ENCODE results near the gene GJA5. TPM values are rescaled to one million over a fixed set of nuclear protein-coding genes. Genes with fewer than 3 reads are reported as not detected.
"Not testable (repeated sequence)": the region's sequence is repeated elsewhere in the genome, so short reads cannot be mapped to it uniquely, and the experiment has no call there.

GJA5 gene
- total and polyA plus RNA-seq, 5 donors from 2014 or later = not detected

DNA sequence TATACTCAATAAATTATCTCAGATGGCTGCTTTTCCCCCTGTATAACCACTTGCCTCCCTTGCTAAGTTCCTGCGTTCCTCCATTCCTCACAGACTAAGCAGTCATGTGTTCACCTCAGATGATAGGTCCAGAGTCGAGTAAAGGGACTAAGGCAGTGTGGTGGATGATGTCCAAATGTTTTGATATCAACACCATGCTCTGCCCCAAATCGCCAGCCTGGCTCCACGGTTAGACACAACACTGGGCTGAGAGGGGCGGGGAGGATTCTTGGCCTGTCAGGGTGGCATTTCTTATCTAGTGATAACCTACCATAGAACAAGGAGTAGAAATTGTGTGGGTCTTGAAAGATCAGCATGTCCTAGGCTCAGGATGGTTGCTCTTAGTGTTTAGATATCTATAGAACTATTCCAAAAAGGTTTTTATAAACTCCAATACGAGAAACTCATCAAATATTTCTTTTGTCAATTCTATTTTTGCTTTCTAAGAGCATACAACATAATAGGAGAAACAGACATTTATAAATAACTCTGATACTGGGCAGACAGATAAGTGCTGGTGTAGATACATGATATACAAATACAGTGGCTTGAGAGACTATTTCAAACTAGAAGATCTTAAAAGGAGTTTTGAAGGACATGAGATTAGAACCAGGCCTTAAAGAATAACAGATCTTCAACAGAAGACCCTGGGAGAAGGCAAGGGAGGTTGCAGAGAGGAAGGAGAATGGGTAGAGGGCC, 21.5 kb downstream of the GJA5 start:
- ATAC-seq (ENCODE audit: low read depth in 2 of 2) = no peak
- Histone ChIP-seq H3K27ac (ENCODE audit: insufficient read depth, low read length, poor library complexity, severe bottlenecking) (no peak overlapping the region), H3K27me3 (ENCODE audit: control insufficient read depth, insufficient read depth, low read length) (peaks cover 4% of the 10 kb centered on the region), H3K36me3 (ENCODE audit: control insufficient read depth, insufficient read depth, low read length) (no peaks in the 10 kb centered on the region), H3K4me1 (ENCODE audit: control insufficient read depth, insufficient read depth, low read length, poor library complexity, severe bottlenecking) (no peaks in the 10 kb centered on the region), H3K9me3 (ENCODE audit: control insufficient read depth in 2 of 2, low read length in 2 of 2) (no peaks in the 10 kb centered on the region), H3K4me3 (ENCODE audit: low read depth, low read length) (no peak overlapping the region)
- no peaks in the 10 kb centered on the region for H3K36me3 Mint-ChIP-seq
- H3K9me3 Mint-ChIP-seq = peaks cover 0 to 2% (median 0%) of the 10 kb centered on the region in 7 donors
- no peak overlapping the region for H3K4me3 Mint-ChIP-seq
- H3K4me1 Mint-ChIP-seq = peaks cover 0 to 8% (median 0%) of the 10 kb centered on the region in 4 donors
- peaks cover 11% of the 10 kb centered on the region for H3K27me3 Mint-ChIP-seq
- H3K27ac Mint-ChIP-seq = peak overlapping the region in 2 of 3 donors; percentile 21 to 54
- DNase-seq = no peak

DNA sequence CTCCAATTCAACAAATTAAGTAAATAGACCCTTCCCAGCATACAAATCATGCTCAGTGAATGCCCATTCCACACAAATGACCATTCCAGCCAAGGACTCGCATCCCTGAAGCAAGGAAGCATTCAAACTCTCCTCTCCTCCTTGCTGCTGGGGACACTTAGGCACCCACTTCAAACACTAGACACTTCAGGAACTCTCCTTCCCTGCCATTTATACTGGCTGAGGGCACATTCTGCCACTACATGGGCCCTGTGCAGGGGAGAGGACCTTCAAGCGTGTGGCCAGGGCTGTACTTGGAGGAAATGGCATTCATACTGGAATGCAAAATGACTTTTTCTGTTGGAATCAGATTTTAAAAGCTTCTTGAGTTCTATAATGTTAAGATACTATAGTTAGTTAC, 22.3 kb downstream of the GJA5 start:
- DNase-seq (no peak), ATAC-seq (ENCODE audit: low read depth in 2 of 2) (no peak)
- Histone ChIP-seq H3K4me3 (ENCODE audit: low read depth, low read length) (no peak overlapping the region), H3K27me3 (ENCODE audit: control insufficient read depth, insufficient read depth, low read length) (peaks cover 4% of the 10 kb centered on the region), H3K9me3 (ENCODE audit: control insufficient read depth in 2 of 2, low read length in 2 of 2) (no peaks in the 10 kb centered on the region), H3K36me3 (ENCODE audit: control insufficient read depth, insufficient read depth, low read length) (no peaks in the 10 kb centered on the region), H3K4me1 (ENCODE audit: control insufficient read depth, insufficient read depth, low read length, poor library complexity, severe bottlenecking) (no peaks in the 10 kb centered on the region), H3K27ac (ENCODE audit: insufficient read depth, low read length, poor library complexity, severe bottlenecking) (no peak overlapping the region)
- peaks cover 0 to 8% (median 0%) of the 10 kb centered on the region in 4 donors for H3K4me1 Mint-ChIP-seq
- H3K27ac Mint-ChIP-seq = no peak overlapping the region
- H3K4me3 Mint-ChIP-seq = no peak overlapping the region
- H3K36me3 Mint-ChIP-seq = no peaks in the 10 kb centered on the region
- peaks cover 11% of the 10 kb centered on the region for H3K27me3 Mint-ChIP-seq
- peaks cover 0 to 3% (median 0%) of the 10 kb centered on the region in 7 donors for H3K9me3 Mint-ChIP-seq

DNA sequence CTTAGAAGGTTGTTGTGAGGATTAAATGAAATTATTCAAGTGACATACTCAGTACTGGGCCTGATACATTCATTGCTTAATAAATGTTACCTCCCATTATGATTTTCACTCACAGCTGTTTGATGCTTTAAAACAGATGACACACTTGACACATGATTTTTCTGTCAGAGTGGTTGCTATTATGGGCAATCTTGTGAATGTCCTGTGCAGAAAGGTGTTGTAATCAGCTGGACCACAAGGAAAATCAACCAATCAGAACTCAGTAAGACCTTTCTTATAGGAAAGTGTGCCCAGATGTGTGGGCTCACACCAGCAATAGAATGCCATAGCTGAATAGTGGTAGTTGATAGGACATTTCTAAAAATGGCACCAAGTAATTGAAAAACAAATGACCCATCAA, 23.5 kb downstream of the GJA5 start:
- no peak overlapping the region for H3K27ac Mint-ChIP-seq
- no peaks in the 10 kb centered on the region for H3K9me3 ChIP-seq (ENCODE audit: control insufficient read depth in 2 of 2, low read length in 2 of 2)
- H3K27ac ChIP-seq (ENCODE audit: insufficient read depth, low read length, poor library complexity, severe bottlenecking) = no peak overlapping the region
- no peaks in the 10 kb centered on the region for H3K36me3 ChIP-seq (ENCODE audit: control insufficient read depth, insufficient read depth, low read length)
- no peaks in the 10 kb centered on the region for H3K4me1 ChIP-seq (ENCODE audit: control insufficient read depth, insufficient read depth, low read length, poor library complexity, severe bottlenecking)
- H3K9me3 Mint-ChIP-seq = peaks cover 0 to 5% (median 0%) of the 10 kb centered on the region in 7 donors
- peaks cover 6% of the 10 kb centered on the region for H3K27me3 ChIP-seq (ENCODE audit: control insufficient read depth, insufficient read depth, low read length)
- DNase-seq = no peak
- H3K36me3 Mint-ChIP-seq = no peaks in the 10 kb centered on the region
- no peak overlapping the region for H3K4me3 ChIP-seq (ENCODE audit: low read depth, low read length)
- peaks cover 0 to 8% (median 0%) of the 10 kb centered on the region in 4 donors for H3K4me1 Mint-ChIP-seq
- H3K4me3 Mint-ChIP-seq = no peak overlapping the region
- peaks cover 14% of the 10 kb centered on the region for H3K27me3 Mint-ChIP-seq
- no peak for ATAC-seq (ENCODE audit: low read depth in 2 of 2)

DNA sequence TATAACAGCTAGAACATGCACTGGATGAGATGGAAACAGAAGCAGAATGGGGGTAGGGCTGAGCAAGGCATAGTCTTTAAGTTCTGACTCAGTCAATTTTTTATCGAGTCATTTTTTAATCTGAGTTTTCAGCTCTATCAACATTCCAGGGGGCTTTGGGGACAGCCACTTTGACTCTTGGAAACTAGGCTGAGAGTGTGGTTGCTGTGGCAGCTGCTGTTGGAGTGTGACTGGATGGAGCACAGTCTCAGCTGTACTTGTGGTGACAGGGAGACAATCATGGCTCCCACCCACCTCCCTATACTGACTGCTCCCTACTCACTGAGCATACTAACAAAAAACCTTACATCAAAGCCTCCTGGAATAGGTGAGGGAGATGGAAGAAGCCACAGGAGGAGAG, 25.0 kb downstream of the GJA5 start:
- H3K27ac Mint-ChIP-seq = no peak overlapping the region
- peaks cover 0 to 8% (median 0%) of the 10 kb centered on the region in 4 donors for H3K4me1 Mint-ChIP-seq
- ATAC-seq (ENCODE audit: low read depth in 2 of 2) = no peak
- H3K9me3 Mint-ChIP-seq = peaks cover 0 to 4% (median 1%) of the 10 kb centered on the region in 7 donors
- H3K27me3 Mint-ChIP-seq = peaks cover 28% of the 10 kb centered on the region
- Histone ChIP-seq H3K9me3 (ENCODE audit: control insufficient read depth in 2 of 2, low read length in 2 of 2) (no peaks in the 10 kb centered on the region), H3K4me1 (ENCODE audit: control insufficient read depth, insufficient read depth, low read length, poor library complexity, severe bottlenecking) (no peaks in the 10 kb centered on the region), H3K27ac (ENCODE audit: insufficient read depth, low read length, poor library complexity, severe bottlenecking) (no peak overlapping the region), H3K4me3 (ENCODE audit: low read depth, low read length) (no peak overlapping the region), H3K27me3 (ENCODE audit: control insufficient read depth, insufficient read depth, low read length) (peaks cover 8% of the 10 kb centered on the region), H3K36me3 (ENCODE audit: control insufficient read depth, insufficient read depth, low read length) (no peaks in the 10 kb centered on the region)
- no peak overlapping the region for H3K4me3 Mint-ChIP-seq
- no peaks in the 10 kb centered on the region for H3K36me3 Mint-ChIP-seq
- no peak for DNase-seq

DNA sequence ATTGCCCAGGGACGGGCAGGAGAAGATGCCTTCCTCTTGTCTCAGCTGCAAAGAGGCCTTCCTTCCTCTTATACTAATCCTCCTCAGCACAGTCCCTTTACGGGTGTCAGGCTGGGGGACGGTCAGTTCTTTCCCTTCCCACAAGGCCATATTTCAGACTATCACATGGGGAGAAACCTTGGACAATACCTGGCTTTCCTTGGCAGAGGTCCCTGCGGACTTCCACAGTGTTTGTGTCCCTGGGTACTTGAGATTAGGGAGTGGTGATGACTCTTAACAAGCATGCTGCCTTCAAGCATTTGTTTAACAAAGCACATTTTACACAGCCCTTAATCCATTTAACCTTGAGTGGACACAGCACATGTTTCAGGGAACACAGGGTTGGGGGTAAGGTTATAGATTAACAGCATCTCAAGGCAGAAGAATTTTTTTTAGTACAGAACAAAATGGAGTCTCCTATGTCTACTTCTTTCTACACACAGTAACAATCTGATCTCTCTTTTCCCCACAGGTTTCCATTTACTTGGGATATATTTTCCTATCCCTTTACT, 26.0 kb downstream of the GJA5 start:
- H3K4me3 ChIP-seq (ENCODE audit: low read depth, low read length); H3K27ac ChIP-seq (ENCODE audit: insufficient read depth, low read length, poor library complexity, severe bottlenecking); H3K9me3 ChIP-seq (ENCODE audit: control insufficient read depth in 2 of 2, low read length in 2 of 2); H3K4me1 ChIP-seq (ENCODE audit: control insufficient read depth, insufficient read depth, low read length, poor library complexity, severe bottlenecking); H3K4me3 Mint-ChIP-seq; H3K4me1 Mint-ChIP-seq; H3K9me3 Mint-ChIP-seq; H3K36me3 ChIP-seq (ENCODE audit: control insufficient read depth, insufficient read depth, low read length); DNase-seq; H3K27ac Mint-ChIP-seq; ATAC-seq (ENCODE audit: low read depth in 2 of 2); H3K36me3 Mint-ChIP-seq: not testable (repeated sequence)
- H3K27me3 Mint-ChIP-seq = peaks cover 31% of the 10 kb centered on the region
- H3K27me3 ChIP-seq (ENCODE audit: control insufficient read depth, insufficient read depth, low read length) = peaks cover 13% of the 10 kb centered on the region

DNA sequence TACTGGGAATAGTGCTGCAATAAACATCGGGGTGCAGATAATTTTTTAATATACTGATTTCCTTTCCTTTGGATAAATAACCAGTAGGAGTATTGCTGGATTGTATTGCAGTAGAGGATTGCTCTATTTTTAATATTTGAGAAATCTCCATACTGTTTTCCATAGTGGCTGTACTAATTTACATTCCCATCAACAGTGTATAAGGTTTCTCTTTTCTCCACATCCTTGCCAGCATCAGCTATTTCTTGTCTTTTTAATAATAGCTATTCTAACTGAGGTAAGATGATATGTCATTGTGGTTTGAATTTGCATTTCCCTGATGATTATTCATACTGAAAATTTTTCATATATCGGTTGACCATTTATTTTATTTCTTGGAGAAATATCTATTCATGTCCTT, 31.1 kb downstream of the GJA5 start:
- ATAC-seq (ENCODE audit: low read depth in 2 of 2) (no peak), DNase-seq (no peak)
- Mint-ChIP-seq H3K27me3 (peaks cover 42% of the 10 kb centered on the region), H3K9me3 (peaks cover 0 to 3% (median 1%) of the 10 kb centered on the region in 7 donors), H3K4me3 (no peak overlapping the region), H3K4me1 (no peaks in the 10 kb centered on the region), H3K36me3 (no peaks in the 10 kb centered on the region), H3K27ac (no peak overlapping the region)
- Histone ChIP-seq H3K27ac (ENCODE audit: insufficient read depth, low read length, poor library complexity, severe bottlenecking) (no peak overlapping the region), H3K4me1 (ENCODE audit: control insufficient read depth, insufficient read depth, low read length, poor library complexity, severe bottlenecking) (no peaks in the 10 kb centered on the region), H3K4me3 (ENCODE audit: low read depth, low read length) (no peak overlapping the region), H3K9me3 (ENCODE audit: control insufficient read depth in 2 of 2, low read length in 2 of 2) (no peaks in the 10 kb centered on the region), H3K36me3 (ENCODE audit: control insufficient read depth, insufficient read depth, low read length) (no peaks in the 10 kb centered on the region), H3K27me3 (ENCODE audit: control insufficient read depth, insufficient read depth, low read length) (peaks cover 18% of the 10 kb centered on the region)

DNA sequence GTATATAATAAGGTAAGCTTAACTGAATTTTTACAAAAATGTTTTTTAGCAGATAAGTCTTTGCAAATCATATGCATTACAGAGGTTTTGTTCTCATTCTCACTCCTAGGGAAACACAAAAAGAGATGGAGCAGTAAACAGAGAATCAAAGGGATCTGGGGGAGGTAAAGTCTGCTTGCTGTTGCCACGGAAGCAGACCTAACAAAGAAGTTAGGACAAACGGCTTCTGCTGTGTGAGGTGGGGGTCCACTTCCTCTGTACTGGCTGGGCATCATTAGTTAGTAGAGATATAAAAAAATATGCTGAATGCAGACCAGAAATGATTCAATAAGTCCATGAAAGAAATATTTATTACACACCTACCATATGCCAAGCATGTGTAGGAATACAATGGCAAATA, 34.2 kb downstream of the GJA5 start:
- no peak overlapping the region for H3K27ac Mint-ChIP-seq
- H3K4me1 Mint-ChIP-seq = peaks cover 0 to 3% (median 0%) of the 10 kb centered on the region in 4 donors
- H3K9me3 ChIP-seq (ENCODE audit: control insufficient read depth in 2 of 2, low read length in 2 of 2) = no peaks in the 10 kb centered on the region
- no peaks in the 10 kb centered on the region for H3K36me3 Mint-ChIP-seq
- H3K4me3 Mint-ChIP-seq = no peak overlapping the region
- no peak overlapping the region for H3K27ac ChIP-seq (ENCODE audit: insufficient read depth, low read length, poor library complexity, severe bottlenecking)
- H3K4me3 ChIP-seq (ENCODE audit: low read depth, low read length) = no peak overlapping the region
- H3K9me3 Mint-ChIP-seq = peaks cover 0 to 2% (median 0%) of the 10 kb centered on the region in 7 donors
- peaks cover 38% of the 10 kb centered on the region for H3K27me3 Mint-ChIP-seq
- ATAC-seq (ENCODE audit: low read depth in 2 of 2) (no peak), DNase-seq (no peak)
- H3K36me3 ChIP-seq (ENCODE audit: control insufficient read depth, insufficient read depth, low read length) = no peaks in the 10 kb centered on the region
- H3K4me1 ChIP-seq (ENCODE audit: control insufficient read depth, insufficient read depth, low read length, poor library complexity, severe bottlenecking) = no peaks in the 10 kb centered on the region
- peaks cover 25% of the 10 kb centered on the region for H3K27me3 ChIP-seq (ENCODE audit: control insufficient read depth, insufficient read depth, low read length)

DNA sequence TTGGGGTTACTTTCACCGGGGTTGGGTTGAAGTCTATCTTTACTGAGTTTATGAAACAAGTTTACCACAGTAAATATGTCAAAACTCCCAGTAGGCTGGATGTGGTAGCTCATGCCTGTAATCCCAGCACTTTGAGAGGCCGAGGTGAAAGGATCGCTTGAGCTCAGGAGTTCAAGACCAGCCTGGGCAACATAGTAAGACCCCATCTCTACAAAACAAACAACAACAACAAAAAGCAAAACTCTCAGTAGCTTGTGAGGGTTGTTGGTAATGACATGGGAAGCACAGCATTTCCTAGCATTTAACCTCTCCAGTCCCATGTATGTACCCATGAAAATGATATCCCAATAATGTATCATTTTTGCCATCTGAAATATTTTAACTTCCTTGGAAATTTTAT, 34.7 kb downstream of the GJA5 start:
- ATAC-seq (ENCODE audit: low read depth in 2 of 2) (no peak), DNase-seq (no peak)
- Histone ChIP-seq H3K4me1 (ENCODE audit: control insufficient read depth, insufficient read depth, low read length, poor library complexity, severe bottlenecking) (no peaks in the 10 kb centered on the region), H3K4me3 (ENCODE audit: low read depth, low read length) (no peak overlapping the region), H3K27ac (ENCODE audit: insufficient read depth, low read length, poor library complexity, severe bottlenecking) (no peak overlapping the region), H3K36me3 (ENCODE audit: control insufficient read depth, insufficient read depth, low read length) (no peaks in the 10 kb centered on the region), H3K9me3 (ENCODE audit: control insufficient read depth in 2 of 2, low read length in 2 of 2) (no peaks in the 10 kb centered on the region), H3K27me3 (ENCODE audit: control insufficient read depth, insufficient read depth, low read length) (peaks cover 25% of the 10 kb centered on the region)
- no peak overlapping the region for H3K4me3 Mint-ChIP-seq
- peaks cover 0 to 3% (median 0%) of the 10 kb centered on the region in 4 donors for H3K4me1 Mint-ChIP-seq
- H3K9me3 Mint-ChIP-seq = peaks cover 0 to 2% (median 0%) of the 10 kb centered on the region in 7 donors
- no peaks in the 10 kb centered on the region for H3K36me3 Mint-ChIP-seq
- peaks cover 38% of the 10 kb centered on the region for H3K27me3 Mint-ChIP-seq
- H3K27ac Mint-ChIP-seq = no peak overlapping the region

Measured in CD4-positive, CD25-positive, alpha-beta regulatory T cell (primary cell).